Measurements from ENCODE around the gene KNSTRN. TPM values are rescaled to one million over a fixed set of nuclear protein-coding genes. Genes with fewer than 3 reads are reported as not detected.

The KNSTRN gene
- total RNA-seq, 2 experiments from 2014 or later: 71.1 to 74.1 TPM

DNA sequence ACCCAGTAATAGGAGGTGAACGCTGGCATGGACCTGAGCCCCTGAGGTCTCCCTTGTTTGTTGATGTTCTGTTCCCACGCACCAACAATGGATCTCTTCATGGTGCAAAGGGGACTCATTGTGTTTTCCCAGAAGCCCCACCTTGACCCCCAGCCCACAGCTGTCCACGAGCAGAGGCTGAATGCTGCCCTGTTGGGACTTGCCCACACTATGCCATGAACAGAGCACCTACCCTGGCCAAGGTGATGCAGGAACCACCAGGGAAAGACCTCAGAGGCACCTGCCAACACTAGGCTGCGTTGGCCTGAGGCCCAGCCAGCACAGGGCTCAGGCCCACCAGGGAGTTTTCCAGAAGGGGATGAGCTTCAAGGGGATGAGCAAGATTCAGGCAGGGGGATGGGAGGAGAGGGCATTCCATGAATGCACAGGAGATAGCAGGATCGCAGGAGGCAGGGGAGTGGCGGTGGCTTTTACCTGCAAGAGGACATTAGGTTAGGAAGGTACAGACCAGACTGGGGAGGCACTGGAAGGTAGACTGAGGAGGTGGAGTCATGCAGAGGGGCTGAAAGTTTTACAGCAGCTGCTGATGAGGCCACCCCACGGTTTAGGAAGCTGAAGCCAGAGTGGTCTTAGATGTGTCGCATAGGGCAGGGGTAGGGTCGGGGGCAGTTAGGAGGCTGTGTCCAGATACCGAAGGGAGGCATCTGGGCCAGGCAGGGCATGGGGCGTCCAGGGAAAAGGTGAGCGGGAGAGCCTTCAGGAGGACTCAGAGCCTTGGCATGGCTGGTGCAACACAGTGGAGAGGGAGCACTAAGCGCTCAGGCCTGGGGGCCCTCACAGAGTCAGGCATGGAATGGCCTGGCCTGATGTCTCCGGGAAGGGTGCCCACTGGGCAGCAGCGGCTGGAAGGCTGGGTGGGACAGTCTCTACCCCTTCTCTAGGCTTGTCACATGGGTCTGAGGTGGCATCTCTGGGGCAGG, 35.7 kb upstream of the KNSTRN start:
- Mint-ChIP-seq H3K4me1 (ENCODE audit: low read depth) (peaks cover 5% of the 10 kb centered on the region), H3K27me3 (ENCODE audit: low read depth) (no peaks in the 10 kb centered on the region), H3K4me3 (no peak overlapping the region), H3K9me3 (ENCODE audit: insufficient read depth) (no peaks in the 10 kb centered on the region), H3K36me3 (ENCODE audit: low read depth) (no peaks in the 10 kb centered on the region), H3K27ac (no peak overlapping the region)
- ATAC-seq (no peak), DNase-seq (no peak)
- POLR2A ChIA-PET: no interaction called here
- CTCF ChIA-PET: interaction anchor here (1.1 to 7.1 kb wide), 4 partner anchors 9 to 76 kb away, joined by 3 to 82 read pairs (median 27); partner anchors contain the start of gene INAFM2

DNA sequence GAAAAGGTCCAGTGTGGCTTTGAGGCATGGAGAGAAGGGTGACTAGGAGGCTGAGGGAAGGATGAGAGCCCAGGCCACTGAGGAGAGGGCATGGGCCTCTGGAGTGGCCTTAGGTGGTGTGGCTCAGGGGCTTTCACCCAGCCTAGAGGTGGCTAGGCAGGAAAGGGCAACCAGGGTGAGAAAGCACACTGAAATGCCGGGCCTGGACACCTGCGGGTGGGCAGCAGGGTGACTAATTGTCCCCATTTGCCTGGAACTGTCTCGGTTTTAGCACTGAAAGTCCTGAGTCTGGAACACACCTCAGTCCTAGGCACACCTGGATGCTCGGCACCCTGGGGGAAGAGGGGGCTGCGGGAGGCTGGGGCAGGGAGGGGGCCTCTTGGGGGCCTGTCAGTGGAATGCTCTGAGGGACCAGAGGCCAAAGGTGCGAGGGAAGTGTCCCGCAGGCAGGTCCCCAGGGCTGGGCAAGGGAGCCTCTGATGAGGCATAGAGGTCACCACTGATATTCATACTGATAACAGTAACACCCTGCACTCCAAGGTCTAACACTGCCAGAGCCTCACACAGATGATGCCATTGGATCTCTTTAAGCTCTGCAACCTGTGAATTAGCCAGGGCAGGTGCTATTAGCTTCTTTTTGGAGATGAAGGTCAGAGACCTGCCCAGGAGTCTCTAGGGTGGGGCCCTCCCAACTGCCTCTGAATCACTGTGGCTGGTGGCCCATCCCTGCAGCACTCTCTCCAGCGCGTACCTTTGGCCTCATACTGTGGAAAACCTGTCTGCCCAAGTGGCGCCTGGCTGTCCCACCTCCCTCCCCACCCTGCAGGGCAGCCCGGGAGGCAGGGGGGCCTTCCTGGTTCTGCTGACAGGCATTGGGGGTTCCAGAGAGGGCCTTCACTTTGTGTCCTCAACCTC, 34.7 kb upstream of the KNSTRN start:
- ATAC-seq: no peak
- no peaks in the 10 kb centered on the region for H3K9me3 Mint-ChIP-seq (ENCODE audit: insufficient read depth)
- H3K27ac Mint-ChIP-seq: no peak overlapping the region
- H3K4me3 Mint-ChIP-seq: no peak overlapping the region
- no peaks in the 10 kb centered on the region for H3K27me3 Mint-ChIP-seq (ENCODE audit: low read depth)
- peaks cover 5% of the 10 kb centered on the region for H3K4me1 Mint-ChIP-seq (ENCODE audit: low read depth)
- no peaks in the 10 kb centered on the region for H3K36me3 Mint-ChIP-seq (ENCODE audit: low read depth)
- ChIA-PET POLR2A (interaction anchor here (1.4 kb wide), 1 partner anchor 10 kb away, joined by 4 read pairs; the partner anchor contains the start of gene DISP2), CTCF (interaction anchor here (3.2 kb wide), 1 partner anchor 10 kb away, joined by 19 read pairs; no protein-coding TSS in a partner anchor)
- no peak for DNase-seq

DNA sequence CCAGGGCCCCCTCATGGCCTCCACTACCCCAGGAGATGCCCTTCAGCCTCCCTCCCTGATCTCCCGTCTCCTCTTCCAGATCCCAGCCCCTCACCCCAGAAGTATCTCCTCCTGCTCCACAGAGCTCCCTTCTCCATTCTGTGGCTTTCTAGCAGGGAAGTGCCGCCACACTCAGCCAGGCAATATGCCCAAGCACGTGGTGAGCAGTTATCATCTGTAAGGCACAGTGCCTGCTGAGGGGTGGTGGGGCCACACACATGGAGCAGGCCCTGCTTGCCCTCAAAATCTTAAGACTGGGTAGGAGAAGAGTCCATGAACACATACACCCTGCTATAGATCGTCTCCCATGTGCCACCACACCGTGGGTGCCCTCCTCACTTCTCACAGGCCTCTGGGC, 34.0 kb upstream of the KNSTRN start:
- no peak for ATAC-seq

DNA sequence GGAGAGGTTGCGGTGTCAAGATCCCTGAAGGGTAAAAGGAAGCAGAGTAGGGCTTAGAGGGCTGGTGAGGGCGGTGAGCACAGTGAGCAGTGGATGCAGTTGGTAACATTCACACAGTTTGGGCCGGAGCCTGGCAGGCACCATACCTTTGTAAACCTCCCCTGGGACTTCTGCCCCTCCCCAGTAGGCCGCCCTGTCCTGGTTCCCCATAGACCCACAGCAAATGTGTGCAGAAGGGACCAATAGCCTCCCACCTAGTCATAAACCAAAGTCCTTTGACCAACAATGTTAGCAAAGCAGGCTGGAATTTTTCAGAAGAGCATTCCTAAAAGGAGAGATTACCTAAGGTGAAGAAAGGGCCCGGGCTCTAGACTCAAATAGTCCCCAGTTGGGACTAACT, 33.4 kb upstream of the KNSTRN start:
- H3K27ac Mint-ChIP-seq: no peak overlapping the region
- peaks cover 5% of the 10 kb centered on the region for H3K4me1 Mint-ChIP-seq (ENCODE audit: low read depth)
- H3K4me3 Mint-ChIP-seq: no peak overlapping the region
- POLR2A ChIA-PET: no interaction called here
- peaks cover 6% of the 10 kb centered on the region for H3K27me3 Mint-ChIP-seq (ENCODE audit: low read depth)
- CTCF ChIA-PET: interaction anchor here (3.2 kb wide), 1 partner anchor 11 kb away, joined by 19 read pairs; no protein-coding TSS in a partner anchor
- ATAC-seq (no peak), DNase-seq (no peak)
- H3K9me3 Mint-ChIP-seq (ENCODE audit: insufficient read depth): no peaks in the 10 kb centered on the region
- no peaks in the 10 kb centered on the region for H3K36me3 Mint-ChIP-seq (ENCODE audit: low read depth)

More for the DNA sequence above, 34.0 kb upstream of the KNSTRN start:
- H3K4me3 Mint-ChIP-seq: no peak overlapping the region
- H3K4me1 Mint-ChIP-seq (ENCODE audit: low read depth): peaks cover 5% of the 10 kb centered on the region
- DNase-seq: no peak
- no peaks in the 10 kb centered on the region for H3K36me3 Mint-ChIP-seq (ENCODE audit: low read depth)
- POLR2A ChIA-PET: interaction anchor here (1.4 kb wide), 1 partner anchor 9 kb away, joined by 4 read pairs; the partner anchor contains the start of gene DISP2
- no peaks in the 10 kb centered on the region for H3K27me3 Mint-ChIP-seq (ENCODE audit: low read depth)
- CTCF ChIA-PET: interaction anchor here (3.2 kb wide), 1 partner anchor 10 kb away, joined by 19 read pairs; no protein-coding TSS in a partner anchor
- no peak overlapping the region for H3K27ac Mint-ChIP-seq
- H3K9me3 Mint-ChIP-seq (ENCODE audit: insufficient read depth): no peaks in the 10 kb centered on the region

DNA sequence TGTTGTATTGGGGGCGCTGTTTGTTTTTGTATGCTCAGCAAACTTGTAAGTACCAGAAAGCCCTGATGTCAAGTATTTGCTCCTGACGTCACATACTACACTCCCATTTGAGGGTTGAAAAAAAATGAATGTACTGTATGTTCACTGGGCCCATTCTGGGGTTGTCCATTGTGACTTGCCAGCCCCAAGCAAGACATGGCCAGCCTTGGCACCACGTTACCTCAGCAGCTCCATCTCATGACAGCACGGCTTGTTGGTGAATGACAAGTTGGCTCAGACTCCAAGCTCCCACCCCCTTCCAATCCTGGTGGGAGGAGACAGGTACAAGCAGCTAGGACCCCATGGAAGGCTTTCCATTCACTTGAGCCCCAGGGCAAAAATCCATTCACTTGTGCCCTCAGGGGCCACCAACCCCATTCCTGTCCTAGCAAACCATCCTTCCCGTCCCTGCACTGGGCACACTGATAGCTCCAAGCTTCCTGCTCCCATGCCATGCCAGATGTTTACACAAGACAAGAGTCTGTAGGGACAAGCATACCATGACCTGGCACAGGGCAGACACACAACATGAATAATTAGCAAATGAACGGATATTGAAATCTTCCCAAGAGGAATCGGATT, 30.1 kb upstream of the KNSTRN start:
- DNase-seq (no peak), ATAC-seq (no peak)
- CTCF ChIA-PET: interaction anchor here (1.1 to 2.1 kb wide), 4 partner anchors 9 to 88 kb away, joined by 3 to 12 read pairs (median 8); partner anchors contain the start of genes BAHD1 and CCDC9B
- Mint-ChIP-seq H3K4me1 (ENCODE audit: low read depth) (no peaks in the 10 kb centered on the region), H3K9me3 (ENCODE audit: insufficient read depth) (no peaks in the 10 kb centered on the region), H3K27me3 (ENCODE audit: low read depth) (peaks cover 11% of the 10 kb centered on the region), H3K4me3 (no peak overlapping the region), H3K36me3 (ENCODE audit: low read depth) (no peaks in the 10 kb centered on the region), H3K27ac (no peak overlapping the region)
- POLR2A ChIA-PET: no interaction called here

DNA sequence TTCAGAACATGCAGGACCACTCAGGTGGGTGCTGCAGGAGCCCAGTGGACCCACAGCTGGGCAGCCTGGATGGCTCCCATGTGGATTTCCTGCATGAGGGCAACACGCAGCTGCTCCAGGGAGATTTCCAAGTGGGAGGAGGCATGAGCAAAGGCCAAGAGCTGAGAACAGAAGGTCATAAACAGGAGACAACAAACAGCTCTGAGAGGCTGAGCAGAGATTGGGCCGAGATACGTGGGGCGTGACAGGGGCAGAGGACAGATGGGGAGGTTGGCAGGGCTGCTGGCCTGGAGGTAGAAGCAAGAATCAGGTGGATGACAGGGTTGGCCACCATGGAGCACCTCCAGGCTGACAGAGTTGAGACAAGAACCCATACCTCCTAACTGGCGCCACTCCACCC, 28.8 kb upstream of the KNSTRN start:
- POLR2A ChIA-PET: no interaction called here
- CTCF ChIA-PET: interaction anchor here (0.8 to 5.6 kb wide), 4 partner anchors 9 to 28 kb away, joined by 4 to 32 read pairs (median 16); no protein-coding TSS in a partner anchor
- Mint-ChIP-seq H3K4me3 (no peak overlapping the region), H3K27ac (no peak overlapping the region), H3K9me3 (ENCODE audit: insufficient read depth) (no peaks in the 10 kb centered on the region), H3K4me1 (ENCODE audit: low read depth) (peaks cover 5% of the 10 kb centered on the region), H3K36me3 (ENCODE audit: low read depth) (no peaks in the 10 kb centered on the region), H3K27me3 (ENCODE audit: low read depth) (peaks cover 11% of the 10 kb centered on the region)
- ATAC-seq: no peak
- no peak for DNase-seq

DNA sequence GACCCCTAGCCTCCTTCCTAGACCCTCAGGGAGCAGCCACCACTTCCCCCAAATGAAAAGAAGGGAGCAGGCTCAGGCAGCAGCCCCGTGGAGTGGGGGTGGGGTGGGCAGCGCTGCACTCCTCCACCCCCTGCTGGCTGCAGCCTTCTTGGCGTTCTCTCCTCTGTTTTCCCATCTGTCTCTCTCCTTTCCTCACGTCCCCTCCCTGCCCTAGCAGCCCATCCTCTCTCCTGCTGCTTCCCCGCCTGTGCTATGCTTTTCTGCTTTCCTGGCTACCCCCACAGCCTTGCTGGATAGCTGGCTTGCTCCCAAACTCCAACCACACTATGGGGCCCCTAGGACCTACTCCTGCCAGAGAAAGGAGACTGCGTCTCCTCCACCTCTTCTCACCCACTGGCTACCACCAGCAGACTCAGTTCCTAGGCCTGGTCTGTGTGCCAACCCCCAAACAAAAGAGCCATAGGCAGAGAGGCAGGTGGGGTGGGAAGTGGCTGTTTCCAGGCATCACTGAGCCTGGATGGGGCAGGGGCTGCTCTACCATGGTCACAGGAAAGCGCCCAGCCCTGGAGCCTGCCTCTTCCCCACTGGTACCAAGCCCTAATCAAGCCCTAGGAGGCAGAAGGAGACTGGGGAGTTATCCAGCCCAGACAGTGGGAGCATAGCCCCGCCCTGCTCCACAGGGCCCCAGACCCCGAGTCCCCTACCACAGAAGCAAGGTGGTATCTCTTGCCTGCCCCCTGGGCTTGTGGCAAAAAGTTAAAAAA, 27.9 kb upstream of the KNSTRN start:
- POLR2A ChIA-PET: no interaction called here
- Mint-ChIP-seq H3K36me3 (ENCODE audit: low read depth) (no peaks in the 10 kb centered on the region), H3K4me3 (no peak overlapping the region), H3K9me3 (ENCODE audit: insufficient read depth) (no peaks in the 10 kb centered on the region), H3K27ac (no peak overlapping the region), H3K27me3 (ENCODE audit: low read depth) (peaks cover 11% of the 10 kb centered on the region), H3K4me1 (ENCODE audit: low read depth) (peaks cover 12% of the 10 kb centered on the region)
- ATAC-seq (no peak), DNase-seq (no peak)
- CTCF ChIA-PET: interaction anchor here (0.9 to 5.6 kb wide), 5 partner anchors 10 to 68 kb away, joined by 3 to 32 read pairs (median 6); partner anchors contain the start of gene IVD

DNA sequence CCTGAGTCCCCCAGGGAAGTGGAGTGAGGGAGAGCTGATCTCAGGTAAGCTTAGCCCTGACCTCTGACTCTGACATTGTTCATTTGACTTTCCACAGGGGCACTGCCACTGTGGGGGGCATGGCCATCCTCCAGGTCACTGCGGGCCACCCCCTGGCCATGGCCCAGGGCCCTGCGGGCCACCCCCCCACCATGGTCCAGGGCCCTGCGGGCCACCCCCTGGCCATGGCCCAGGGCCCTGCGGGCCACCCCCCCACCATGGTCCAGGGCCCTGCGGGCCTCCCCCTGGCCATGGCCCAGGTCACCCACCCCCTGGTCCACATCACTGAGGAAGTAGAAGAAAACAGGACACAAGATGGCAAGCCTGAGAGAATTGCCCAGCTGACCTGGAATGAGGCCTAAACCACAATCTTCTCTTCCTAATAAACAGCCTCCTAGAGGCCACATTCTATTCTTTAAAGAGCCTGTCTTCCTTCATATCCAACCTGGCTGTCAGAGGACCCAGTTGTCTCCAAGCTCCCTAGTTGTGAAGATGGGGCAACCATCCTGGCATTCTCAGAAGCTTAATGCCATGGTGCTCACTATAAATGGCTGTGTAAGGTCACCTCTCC, 26.4 kb upstream of the KNSTRN start:
- Mint-ChIP-seq H3K27ac (no peak overlapping the region), H3K27me3 (ENCODE audit: low read depth) (peaks cover 11% of the 10 kb centered on the region)
- CTCF ChIA-PET: interaction anchor here (3.2 to 5.6 kb wide), 3 partner anchors 12 to 18 kb away, joined by 19 to 32 read pairs (median 27); no protein-coding TSS in a partner anchor

DNA sequence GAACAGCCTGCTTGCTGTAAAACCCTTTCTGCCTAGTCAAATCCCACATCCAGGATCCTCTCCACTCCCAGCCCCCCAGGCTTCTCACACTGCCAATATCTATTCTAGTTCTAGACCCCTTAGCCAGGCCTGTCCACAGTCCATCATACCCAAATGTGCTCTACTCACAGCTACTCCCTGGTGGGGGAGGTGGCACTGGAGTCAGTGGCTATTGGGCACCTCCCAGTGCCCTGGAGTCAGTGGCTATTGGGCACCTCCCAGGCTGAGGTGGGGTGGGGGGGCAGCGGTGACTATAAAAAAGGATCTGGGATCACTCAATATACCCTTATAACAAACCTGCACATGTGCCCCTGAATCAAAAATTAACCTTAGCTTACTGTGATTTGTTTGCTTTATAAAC, 25.3 kb upstream of the KNSTRN start:
- Mint-ChIP-seq H3K4me3 (peak overlapping the region; percentile 75), H3K27me3 (ENCODE audit: low read depth) (peaks cover 11% of the 10 kb centered on the region), H3K36me3 (ENCODE audit: low read depth) (no peaks in the 10 kb centered on the region), H3K27ac (no peak overlapping the region), H3K4me1 (ENCODE audit: low read depth) (peaks cover 12% of the 10 kb centered on the region), H3K9me3 (ENCODE audit: insufficient read depth) (no peaks in the 10 kb centered on the region)
- no peak for DNase-seq
- CTCF ChIA-PET: interaction anchor here (0.8 to 5.6 kb wide), 9 partner anchors 11 to 538 kb away, joined by 3 to 32 read pairs (median 3); no protein-coding TSS in a partner anchor
- POLR2A ChIA-PET: interaction anchor here (0.6 to 1.4 kb wide), 2 partner anchors 9 to 28 kb away, joined by 3 to 4 read pairs; no protein-coding TSS in a partner anchor
- no peak for ATAC-seq

More for the DNA sequence above, 26.4 kb upstream of the KNSTRN start:
- POLR2A ChIA-PET: no interaction called here
- H3K4me1 Mint-ChIP-seq (ENCODE audit: low read depth): peaks cover 12% of the 10 kb centered on the region
- DNase-seq: no peak
- H3K9me3 Mint-ChIP-seq (ENCODE audit: insufficient read depth): no peaks in the 10 kb centered on the region
- H3K36me3 Mint-ChIP-seq (ENCODE audit: low read depth): no peaks in the 10 kb centered on the region
- no peak for ATAC-seq
- no peak overlapping the region for H3K4me3 Mint-ChIP-seq
